ENCODE results near the gene TAS2R3.
"Not testable (repeated sequence)": the region's sequence is repeated elsewhere in the genome, so short reads cannot be mapped to it uniquely, and the experiment has no call there.

The TAS2R3 gene

DNA sequence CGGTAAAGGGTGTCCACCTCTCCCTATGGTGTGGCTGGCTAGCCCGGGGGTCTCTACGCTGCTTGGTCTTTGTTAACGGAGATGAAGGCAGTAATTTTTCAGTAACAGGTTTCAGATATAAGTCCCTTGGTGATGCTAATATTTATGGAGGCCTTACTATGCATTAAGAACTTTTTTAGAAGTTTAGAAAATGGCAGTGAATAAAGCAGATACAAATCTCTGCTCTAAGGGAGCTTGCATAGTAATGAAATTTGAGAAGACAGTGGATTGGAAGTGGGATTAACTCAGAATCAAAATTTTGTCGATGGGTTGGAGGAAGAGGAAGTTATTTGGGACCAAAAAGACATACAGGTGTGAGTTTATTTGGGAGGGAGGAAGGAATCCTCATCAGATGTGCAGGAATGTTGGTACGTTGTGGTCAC is 25.3 kb upstream of the TAS2R3 start:
- H3K36me3 ChIP-seq (ENCODE audit: control insufficient read depth, insufficient read depth, low read length, severe bottlenecking) = peaks cover 36% of the 10 kb centered on the region
- DNase-seq (ENCODE audit: low read depth) = no peak
- H3K9me3 ChIP-seq (ENCODE audit: control insufficient read depth, low read length) = no peaks in the 10 kb centered on the region
- H3K4me3 ChIP-seq (ENCODE audit: low read length) = peak overlapping the region; percentile 99
- peaks cover 17% of the 10 kb centered on the region for H3K4me1 ChIP-seq (ENCODE audit: control insufficient read depth, insufficient read depth, low read length)
- no peaks in the 10 kb centered on the region for H3K27me3 ChIP-seq (replicated peaks; ENCODE audit: control insufficient read depth, insufficient read depth, low read length)
- H3K9ac ChIP-seq (ENCODE audit: low read length) = peak overlapping the region; percentile 93

DNA sequence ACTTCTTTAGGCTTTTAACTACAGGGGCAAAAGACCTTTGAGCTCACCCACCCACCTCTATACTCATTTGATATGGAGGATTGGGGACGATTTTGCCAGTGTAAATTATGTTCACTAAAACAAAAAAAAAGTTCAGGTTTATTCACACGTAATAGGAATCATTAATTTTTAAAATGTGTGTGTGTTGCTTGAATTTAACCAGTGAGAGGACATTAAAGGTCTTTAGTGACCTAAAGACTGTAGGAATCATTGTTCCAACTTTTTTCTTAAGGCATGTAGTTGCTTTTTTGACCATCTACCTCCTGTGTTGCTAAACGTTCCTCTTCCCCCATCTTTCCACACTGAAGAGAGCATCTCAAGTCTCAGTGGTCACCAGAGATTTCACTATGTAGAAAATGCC is 24.6 kb upstream of the TAS2R3 start:
- peaks cover 43% of the 10 kb centered on the region for H3K36me3 ChIP-seq (ENCODE audit: control insufficient read depth, insufficient read depth, low read length, severe bottlenecking)
- DNase-seq (ENCODE audit: low read depth) = no peak
- H3K4me3 ChIP-seq (ENCODE audit: low read length) = peak overlapping the region; percentile 99

GRCh38 chr7:141742229-141742628 is 21.7 kb upstream of the TAS2R3 start:
- peaks cover 72% of the 10 kb centered on the region for H3K36me3 ChIP-seq (ENCODE audit: control insufficient read depth, insufficient read depth, low read length, severe bottlenecking)
- no peak overlapping the region for H3K9ac ChIP-seq (ENCODE audit: low read length)
- H3K4me3 ChIP-seq (ENCODE audit: low read length) = no peak overlapping the region
- H3K27me3 ChIP-seq (replicated peaks; ENCODE audit: control insufficient read depth, insufficient read depth, low read length) = no peaks in the 10 kb centered on the region
- no peaks in the 10 kb centered on the region for H3K9me3 ChIP-seq (ENCODE audit: control insufficient read depth, low read length)
- peaks cover 13% of the 10 kb centered on the region for H3K4me1 ChIP-seq (ENCODE audit: control insufficient read depth, insufficient read depth, low read length)
- no peak for DNase-seq (ENCODE audit: low read depth)

More for the DNA sequence above, 24.6 kb upstream of the TAS2R3 start:
- Histone ChIP-seq H3K27me3 (replicated peaks; ENCODE audit: control insufficient read depth, insufficient read depth, low read length) (no peaks in the 10 kb centered on the region), H3K4me1 (ENCODE audit: control insufficient read depth, insufficient read depth, low read length) (peaks cover 17% of the 10 kb centered on the region), H3K9me3 (ENCODE audit: control insufficient read depth, low read length) (no peaks in the 10 kb centered on the region), H3K9ac (ENCODE audit: low read length) (peak overlapping the region; percentile 93)

DNA sequence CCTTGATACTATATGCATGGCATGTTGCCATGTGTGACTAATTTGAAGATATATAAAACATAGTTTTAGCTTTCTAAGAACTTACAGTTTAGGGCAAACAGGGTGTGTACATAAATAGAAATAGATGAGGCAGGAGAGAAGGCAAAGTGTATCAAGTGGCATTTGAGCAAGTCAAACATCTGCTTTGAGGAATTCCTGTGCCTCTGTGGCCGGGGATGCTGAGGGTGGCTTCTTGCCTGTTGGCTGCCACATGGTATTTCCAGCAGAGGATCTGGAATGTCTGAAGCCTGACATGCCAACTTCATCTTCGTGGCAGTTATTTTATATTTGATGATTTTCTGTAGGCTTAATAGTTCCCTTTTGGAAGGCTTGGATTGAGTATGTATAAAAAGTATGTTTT is 19.8 kb upstream of the TAS2R3 start:
- Histone ChIP-seq H3K4me1 (ENCODE audit: control insufficient read depth, insufficient read depth, low read length) (peaks cover 6% of the 10 kb centered on the region), H3K4me3 (ENCODE audit: low read length) (no peak overlapping the region), H3K9me3 (ENCODE audit: control insufficient read depth, low read length) (no peaks in the 10 kb centered on the region), H3K9ac (ENCODE audit: low read length) (no peak overlapping the region), H3K27me3 (replicated peaks; ENCODE audit: control insufficient read depth, insufficient read depth, low read length) (no peaks in the 10 kb centered on the region), H3K36me3 (ENCODE audit: control insufficient read depth, insufficient read depth, low read length, severe bottlenecking) (peaks cover 89% of the 10 kb centered on the region)
- DNase-seq (ENCODE audit: low read depth) = no peak

- no peak overlapping the region for H3K9ac ChIP-seq (ENCODE audit: low read length)
- peaks cover 18% of the 10 kb centered on the region for H3K9me3 ChIP-seq (ENCODE audit: control insufficient read depth, low read length)
- no peak overlapping the region for H3K4me3 ChIP-seq (ENCODE audit: low read length)
- H3K27me3 ChIP-seq (replicated peaks; ENCODE audit: control insufficient read depth, insufficient read depth, low read length) = no peaks in the 10 kb centered on the region
- H3K36me3 ChIP-seq (ENCODE audit: control insufficient read depth, insufficient read depth, low read length, severe bottlenecking) = peaks cover 96% of the 10 kb centered on the region
- no peak for DNase-seq (ENCODE audit: low read depth)
- no peaks in the 10 kb centered on the region for H3K4me1 ChIP-seq (ENCODE audit: control insufficient read depth, insufficient read depth, low read length)
Observed at GRCh38 chr7:141748396-141748795, 15.5 kb upstream of the TAS2R3 start.

GRCh38 chr7:141751904-141752303 is 12.0 kb upstream of the TAS2R3 start:
- H3K4me3 ChIP-seq (ENCODE audit: low read length); H3K4me1 ChIP-seq (ENCODE audit: control insufficient read depth, insufficient read depth, low read length); DNase-seq (ENCODE audit: low read depth); H3K27me3 ChIP-seq (replicated peaks; ENCODE audit: control insufficient read depth, insufficient read depth, low read length); H3K9ac ChIP-seq (ENCODE audit: low read length): not testable (repeated sequence)
- peaks cover 18% of the 10 kb centered on the region for H3K9me3 ChIP-seq (ENCODE audit: control insufficient read depth, low read length)
- H3K36me3 ChIP-seq (ENCODE audit: control insufficient read depth, insufficient read depth, low read length, severe bottlenecking) = peaks cover 82% of the 10 kb centered on the region

DNA sequence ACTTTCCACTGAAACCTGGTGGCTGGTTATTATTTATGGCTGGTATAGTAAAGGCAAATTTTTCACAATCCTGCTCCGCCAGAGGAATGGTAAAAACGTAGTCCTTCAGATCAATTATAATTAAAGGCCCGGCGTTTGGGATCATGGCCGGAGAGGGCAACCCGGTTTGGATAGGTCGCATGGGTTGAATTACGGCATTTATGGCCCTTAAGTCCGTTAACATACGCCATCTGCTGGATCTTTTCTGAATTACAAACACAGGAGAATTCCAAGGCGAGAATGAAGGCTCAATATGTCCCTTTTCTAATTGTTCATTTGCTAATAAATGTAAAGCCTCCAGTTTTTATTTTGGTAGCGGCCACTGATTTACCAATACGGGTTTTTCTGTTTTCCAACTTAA is 11.3 kb upstream of the TAS2R3 start:
- Histone ChIP-seq H3K4me1 (ENCODE audit: control insufficient read depth, insufficient read depth, low read length) (no peaks in the 10 kb centered on the region), H3K4me3 (ENCODE audit: low read length) (no peak overlapping the region), H3K9me3 (ENCODE audit: control insufficient read depth, low read length) (peaks cover 18% of the 10 kb centered on the region), H3K27me3 (replicated peaks; ENCODE audit: control insufficient read depth, insufficient read depth, low read length) (no peaks in the 10 kb centered on the region), H3K36me3 (ENCODE audit: control insufficient read depth, insufficient read depth, low read length, severe bottlenecking) (peaks cover 85% of the 10 kb centered on the region), H3K9ac (ENCODE audit: low read length) (no peak overlapping the region)
- DNase-seq (ENCODE audit: low read depth) = peak; percentile 5

- DNase-seq (ENCODE audit: low read depth) = peak; percentile 20
- H3K9me3 ChIP-seq (ENCODE audit: control insufficient read depth, low read length) = peaks cover 18% of the 10 kb centered on the region
- H3K4me1 ChIP-seq (ENCODE audit: control insufficient read depth, insufficient read depth, low read length) = no peaks in the 10 kb centered on the region
- H3K36me3 ChIP-seq (ENCODE audit: control insufficient read depth, insufficient read depth, low read length, severe bottlenecking) = peaks cover 73% of the 10 kb centered on the region
- no peak overlapping the region for H3K9ac ChIP-seq (ENCODE audit: low read length)
- H3K4me3 ChIP-seq (ENCODE audit: low read length) = no peak overlapping the region
- no peaks in the 10 kb centered on the region for H3K27me3 ChIP-seq (replicated peaks; ENCODE audit: control insufficient read depth, insufficient read depth, low read length)
Observed at GRCh38 chr7:141754939-141755338, 9.0 kb upstream of the TAS2R3 start.

DNA sequence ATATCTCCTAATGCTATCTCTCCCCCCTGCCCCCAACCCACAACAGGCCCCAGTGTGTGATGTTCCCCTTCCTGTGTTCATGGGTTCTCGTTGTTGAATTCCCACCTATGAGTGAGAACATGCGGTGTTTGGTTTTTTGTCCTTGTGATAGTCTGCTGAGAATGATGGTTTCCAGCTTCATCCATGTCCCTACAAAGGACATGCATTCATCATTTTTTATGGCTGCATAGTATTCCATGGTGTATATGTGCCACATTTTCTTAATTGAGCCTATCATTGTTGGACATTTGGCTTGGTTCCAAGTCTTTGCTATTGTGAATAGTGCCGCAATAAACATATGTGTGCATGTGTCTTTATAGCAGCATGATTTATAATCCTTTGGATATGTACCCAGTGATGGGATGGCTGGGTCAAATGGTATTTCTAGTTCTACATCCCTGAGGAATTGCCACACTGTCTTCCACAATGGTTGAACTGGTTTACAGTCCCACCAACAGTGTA is 6.2 kb downstream of the TAS2R3 start:
- not testable (repeated sequence) for H3K4me1 ChIP-seq (ENCODE audit: control insufficient read depth, insufficient read depth, low read length); H3K27me3 ChIP-seq (replicated peaks; ENCODE audit: control insufficient read depth, insufficient read depth, low read length); H3K4me3 ChIP-seq (ENCODE audit: low read length); H3K36me3 ChIP-seq (ENCODE audit: control insufficient read depth, insufficient read depth, low read length, severe bottlenecking); H3K9ac ChIP-seq (ENCODE audit: low read length); H3K9me3 ChIP-seq (ENCODE audit: control insufficient read depth, low read length); DNase-seq (ENCODE audit: low read depth)

- Histone ChIP-seq H3K4me3 (ENCODE audit: low read length) (no peak within 1 kb of the TSS), H3K36me3 (ENCODE audit: control insufficient read depth, insufficient read depth, low read length, severe bottlenecking) (peaks cover 4% of the 10 kb centered on the region), H3K27me3 (replicated peaks; ENCODE audit: control insufficient read depth, insufficient read depth, low read length) (no peaks in the 10 kb centered on the region), H3K9ac (ENCODE audit: low read length) (no peak within 1 kb of the TSS), H3K9me3 (ENCODE audit: control insufficient read depth, low read length) (no peaks in the 10 kb centered on the region), H3K4me1 (ENCODE audit: control insufficient read depth, insufficient read depth, low read length) (no peaks in the 10 kb centered on the region)
- DNase-seq (ENCODE audit: low read depth) = no peak
Observed at GRCh38 chr7:141776374-141776773, 12.5 kb downstream of the TAS2R3 start, which contains the start of gene TAS2R4. Gene TAS2R4, plus strand, starts transcription at chr7:141776674. Its CDS starts 1,815 bp downstream, at chr7:141778489.

DNA sequence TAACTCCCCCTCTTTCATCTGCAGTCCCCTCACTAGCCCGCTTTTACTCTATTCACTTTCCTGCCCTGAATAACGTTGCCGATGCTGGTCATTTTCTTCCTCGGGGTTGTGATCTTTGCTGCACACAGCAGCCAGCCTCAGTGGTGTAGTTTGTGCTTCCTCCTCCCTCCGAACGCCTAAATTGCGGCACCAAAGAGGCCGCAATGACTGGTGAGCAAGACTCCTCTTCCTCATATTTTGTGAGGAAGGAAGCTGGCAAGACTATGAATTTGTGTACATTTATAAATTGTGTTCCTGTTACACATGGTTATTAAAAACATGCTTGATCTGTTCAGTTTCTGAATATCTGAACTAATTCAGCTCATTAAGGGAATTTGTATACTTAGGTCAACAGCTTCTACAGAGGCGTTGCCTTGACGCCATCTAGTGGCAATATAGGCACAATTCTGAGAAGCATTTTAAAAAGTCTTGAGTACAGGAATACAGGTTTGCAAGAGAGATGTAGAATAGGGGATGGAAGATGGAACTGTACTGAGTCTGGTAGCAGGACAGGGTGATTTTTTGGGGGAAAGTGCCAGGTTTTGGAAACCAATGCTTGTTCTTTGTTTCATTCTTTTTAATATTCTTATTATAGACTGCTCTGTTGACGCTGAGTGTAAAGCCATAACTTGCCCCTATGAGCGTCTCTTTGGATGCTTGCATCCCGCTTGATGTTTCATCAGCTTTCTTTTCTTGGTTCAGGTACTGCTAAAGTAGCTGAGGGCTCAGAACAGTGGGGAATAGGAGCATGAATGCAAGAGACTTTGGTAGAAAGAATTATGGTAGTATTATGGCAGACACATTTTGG is 22.0 kb downstream of the TAS2R3 start:
- peaks cover under 1% of the 10 kb centered on the region for H3K36me3 ChIP-seq (ENCODE audit: control insufficient read depth, insufficient read depth, low read length, severe bottlenecking)
- H3K9me3 ChIP-seq (ENCODE audit: control insufficient read depth, low read length) = no peaks in the 10 kb centered on the region
- no peak overlapping the region for H3K4me3 ChIP-seq (ENCODE audit: low read length)
- no peaks in the 10 kb centered on the region for H3K27me3 ChIP-seq (replicated peaks; ENCODE audit: control insufficient read depth, insufficient read depth, low read length)
- H3K9ac ChIP-seq (ENCODE audit: low read length) = no peak overlapping the region
- no peaks in the 10 kb centered on the region for H3K4me1 ChIP-seq (ENCODE audit: control insufficient read depth, insufficient read depth, low read length)
- DNase-seq (ENCODE audit: low read depth) = peak; percentile 68

Data from adipocyte (in vitro differentiated cells).